Ovary (tissue), 9 donors: ENCODE results near the gene KRT75. TPM values are rescaled to one million over a fixed set of nuclear protein-coding genes. Genes with fewer than 3 reads are reported as not detected.
A peak's percentile ranks its signal among the peaks of the same experiment; 100 is the strongest.
"Not testable (repeated sequence)": the region's sequence is repeated elsewhere in the genome, so short reads cannot be mapped to it uniquely, and the experiment has no call there.

ENCODE experiments used
- DNase-seq, 5 donors: peaks; one replicate each; pipeline ENCODE4 v3.0.0-alpha.2; 2019 to 2020
- H3K27ac ChIP-seq, 2 donors: fragments of 200-600 bp; one replicate each; pipeline versions ENCODE4 v1.5.1 to v1.8.0; 2019 to 2022
- H3K27me3 ChIP-seq: fragments of 200-600 bp; one replicate; pipeline ENCODE4 v1.8.0; 2022
- H3K36me3 ChIP-seq: fragments of 200-600 bp; sonication (generic); one replicate; pipeline ENCODE4 v1.5.1; 2019
- H3K4me1 ChIP-seq: one replicate; pipeline ENCODE4 v1.8.1; 2013; ENCODE audit warnings: mild to moderate bottlenecking, moderate library complexity; ENCODE audit not compliant: insufficient read depth
- H3K4me3 ChIP-seq: fragments of 200-600 bp; sonication (generic); one replicate; pipeline ENCODE4 v1.5.1; 2017
- H3K9me3 ChIP-seq, 2 donors: fragments of 200-600 bp in 1 of 2; sonication (generic) in 1 of 2; one replicate each; pipeline versions ENCODE4 v1.5.1 to v1.8.1; 2013 to 2019; ENCODE audit warnings: mild to moderate bottlenecking in 1 of 2, moderate library complexity in 1 of 2
- CTCF ChIP-seq, 3 donors: fragments of 450-650 bp in 2 of 3; fragments of 200-600 bp in 1 of 3; IDR thresholded peaks; one replicate each; pipeline versions ENCODE4 v1.5.1 to v1.8.0; 2016 to 2022; ENCODE audit warnings: antibody characterized with exemption in 3 of 3, mild to moderate bottlenecking in 1 of 3
- EP300 ChIP-seq: sonication (generic); formaldehyde crosslinking; IDR thresholded peaks from one replicate; pipeline ENCODE4 v1.6.1; 2017; ENCODE audit warnings: antibody characterized with exemption
- POLR2A ChIP-seq: fragments of 450-650 bp; IDR thresholded peaks from one replicate; pipeline ENCODE4 v1.6.1; 2017; ENCODE audit warnings: antibody characterized with exemption, mild to moderate bottlenecking, moderate library complexity
- WGBS, 3 donors: extraction: QIAGEN DNeasy Blood & Tissue Kit in 1 of 3; methylation state at CpG; one replicate each; pipeline versions ENCODE4 v1.1.5 to v1.1.7; 2013 to 2017; 5-methylcytosine and 5-hydroxymethylcytosine counted together
- intact Hi-C, 4 donors: fragments of 100-400 bp; cut with DNase I; formaldehyde crosslinking; loops; one replicate each; pipeline versions ENCODE4 v1.11.0 to v1.15.1; 2022 to 2023
- polyA plus RNA-seq, 2 donors: library from polyadenylated mRNA; stranded (reverse); fragments of 200-250 nt in 1 of 2; fragments of 350-450 nt in 1 of 2; fragmentation: Illumina TruSeq in 1 of 2; extraction: RNeasy Lipid Tissue Mini Kit (QIAGEN cat#74804) in 1 of 2; gene quantifications; one replicate each; pipeline ENCODE4 v1.2.3, GENCODE V29; 2013 to 2014
- total RNA-seq, 7 donors: library from RNA; depleted of rRNA in 2 of 7; stranded (reverse); fragments of >200 nt in 2 of 7; fragmentation: NEBNext Ultra II Directional in 3 of 7; extraction: Animal tissue kit (Norgen Biotek cat#: 25700) in 3 of 7; gene quantifications; one replicate each; pipeline versions ENCODE4 v1.1.0 to v1.2.4, GENCODE V29; 2016 to 2023
- donor health status: DM: no; HTN: no; CAD: no; lungs with moderate emphysema.
- donor health status: DM: no; HTN: no; CAD: no.
- donor health status: Bipolar disorder and iron deficiency.
- donor health status: DM: yes; HTN: yes; CAD: no.
- donor health status: DM: no; HTN: no; CAD: no.
- donor health status: DM: yes; HTN: yes; CAD: no.

Gene KRT75
- total and polyA plus RNA-seq, 9 donors = 0.08 TPM; not detected in 8

DNA sequence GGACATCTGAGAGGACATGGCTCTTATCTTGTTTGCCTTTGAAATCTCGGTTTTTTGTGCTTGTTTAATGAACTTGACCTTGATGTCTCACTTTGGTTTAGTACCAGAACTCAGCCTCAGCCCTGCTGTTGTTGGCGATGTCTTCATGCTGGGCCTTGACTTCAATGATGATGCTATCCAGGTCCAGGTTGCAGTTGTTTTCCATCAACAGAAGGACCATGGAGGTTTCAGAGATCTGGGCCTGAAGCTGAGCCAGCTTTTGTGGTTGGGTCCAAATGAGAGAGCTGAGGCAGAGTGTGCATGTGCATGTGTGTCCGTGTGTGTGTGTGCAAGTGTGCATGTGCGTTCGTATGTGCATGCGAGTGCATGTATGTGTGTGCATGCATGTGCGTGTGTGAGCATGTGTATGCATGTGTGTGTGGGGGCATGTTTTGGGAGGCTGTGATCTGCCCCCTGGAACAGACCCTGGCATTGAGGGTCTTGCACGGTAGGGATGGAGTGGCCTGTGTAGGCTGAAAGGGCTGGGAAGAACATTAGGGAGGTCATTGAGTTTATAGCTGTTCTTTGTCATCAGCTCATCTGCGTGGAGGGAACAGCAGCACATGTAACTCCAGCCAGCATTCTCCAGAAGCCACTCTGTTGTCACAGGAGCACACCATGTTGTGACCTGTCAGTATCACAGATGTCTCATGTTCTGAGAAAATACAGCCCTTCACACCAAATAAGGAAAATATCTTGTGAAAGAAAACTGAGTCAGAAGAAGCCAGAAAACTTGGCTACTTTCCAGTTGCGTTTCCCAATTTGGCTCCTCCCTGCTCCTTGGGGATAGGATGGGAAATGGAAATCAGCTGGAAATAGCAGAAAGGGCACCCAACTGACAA lies 18.1 kb downstream of the KRT75 start:
- Histone ChIP-seq H3K9me3 (no peaks in the 10 kb centered on the region), H3K36me3 (no peaks in the 10 kb centered on the region), H3K27ac (no peak overlapping the region), H3K27me3 (no peaks in the 10 kb centered on the region), H3K4me3 (no peak overlapping the region), H3K4me1 (peaks cover 4% of the 10 kb centered on the region)
- intact Hi-C loops = no loop called here
- WGBS, 3 donors = 51 to 54% (median 54%) methylated on average over 10 of the region's 10 CpGs
- peak in 2 of 5 donors; percentile 21 to 61 for DNase-seq
- TF ChIP-seq EP300 (peak; percentile 58), POLR2A (no peak)

- H3K4me1 ChIP-seq = peaks cover 4% of the 10 kb centered on the region
- no peak overlapping the region for H3K27ac ChIP-seq
- H3K27me3 ChIP-seq = no peaks in the 10 kb centered on the region
- no peak for DNase-seq
- 75 to 84% (median 81%) methylated on average over 5 of the region's 5 CpGs for WGBS, 3 donors
- H3K36me3 ChIP-seq = no peaks in the 10 kb centered on the region
- H3K4me3 ChIP-seq = no peak overlapping the region
- H3K9me3 ChIP-seq = no peaks in the 10 kb centered on the region
- TF ChIP-seq CTCF (IDR thresholded peaks at IDR 0.05) (no peak), POLR2A (no peak), EP300 (no peak)
- intact Hi-C loops = no loop called here
These were observed 19.2 kb downstream of the KRT75 start for GRCh38 chr12:52414936-52415335.

- TF ChIP-seq POLR2A (no peak), EP300 (no peak), CTCF (IDR thresholded peaks at IDR 0.05) (no peak)
- no peaks in the 10 kb centered on the region for H3K9me3 ChIP-seq
- no peak overlapping the region for H3K4me3 ChIP-seq
- 73 to 77% (median 73%) methylated on average over 8 of the region's 8 CpGs for WGBS, 3 donors
- no peaks in the 10 kb centered on the region for H3K36me3 ChIP-seq
- no peak for DNase-seq
- H3K4me1 ChIP-seq = peaks cover 4% of the 10 kb centered on the region
- H3K27me3 ChIP-seq = no peaks in the 10 kb centered on the region
- intact Hi-C loops = no loop called here
- no peak overlapping the region for H3K27ac ChIP-seq
These were observed 20.3 kb downstream of the KRT75 start for GRCh38 chr12:52413782-52414345.

- DNase-seq = no peak
- intact Hi-C loops = no loop called here
- Histone ChIP-seq H3K4me3 (no peak overlapping the region), H3K9me3 (no peaks in the 10 kb centered on the region), H3K27ac (no peak overlapping the region), H3K36me3 (no peaks in the 10 kb centered on the region), H3K27me3 (no peaks in the 10 kb centered on the region), H3K4me1 (peaks cover 4% of the 10 kb centered on the region)
- 32 to 41% (median 39%) methylated on average over 4 of the region's 4 CpGs for WGBS, 3 donors
- no peak for TF ChIP-seq CTCF (IDR thresholded peaks at IDR 0.05)
- TF ChIP-seq POLR2A = no peak
- TF ChIP-seq EP300 = no peak
These were observed 21.0 kb downstream of the KRT75 start for GRCh38 chr12:52413202-52413601.

DNA sequence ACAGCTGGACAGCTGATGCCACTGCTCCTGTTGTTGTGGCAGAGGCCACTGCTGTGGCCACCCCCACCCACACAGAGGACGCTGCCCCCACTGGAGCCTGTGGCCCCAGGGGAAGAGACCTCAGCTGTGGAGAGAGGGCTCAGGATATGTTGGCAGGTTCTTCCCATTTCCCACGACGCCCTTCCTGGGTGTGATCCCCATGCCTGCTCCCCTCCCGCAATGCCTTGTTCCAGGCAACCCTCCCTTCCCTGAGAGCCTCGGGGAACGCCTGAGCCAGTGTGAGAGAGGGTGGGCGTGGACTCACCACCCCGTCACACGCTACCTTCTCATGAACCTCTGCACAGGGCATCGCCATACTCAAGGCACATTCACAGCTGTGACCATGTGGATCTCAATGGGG lies 22.4 kb downstream of the KRT75 start:
- Histone ChIP-seq H3K4me1 (peaks cover 4% of the 10 kb centered on the region), H3K9me3 (no peaks in the 10 kb centered on the region), H3K36me3 (no peaks in the 10 kb centered on the region), H3K27me3 (no peaks in the 10 kb centered on the region), H3K27ac (no peak overlapping the region), H3K4me3 (no peak overlapping the region)
- intact Hi-C loops = no loop called here
- TF ChIP-seq POLR2A (no peak), CTCF (IDR thresholded peaks at IDR 0.05) (no peak), EP300 (no peak)
- DNase-seq = no peak
- 78 to 93% (median 85%) methylated on average over 10 of the region's 10 CpGs for WGBS, 3 donors

DNA sequence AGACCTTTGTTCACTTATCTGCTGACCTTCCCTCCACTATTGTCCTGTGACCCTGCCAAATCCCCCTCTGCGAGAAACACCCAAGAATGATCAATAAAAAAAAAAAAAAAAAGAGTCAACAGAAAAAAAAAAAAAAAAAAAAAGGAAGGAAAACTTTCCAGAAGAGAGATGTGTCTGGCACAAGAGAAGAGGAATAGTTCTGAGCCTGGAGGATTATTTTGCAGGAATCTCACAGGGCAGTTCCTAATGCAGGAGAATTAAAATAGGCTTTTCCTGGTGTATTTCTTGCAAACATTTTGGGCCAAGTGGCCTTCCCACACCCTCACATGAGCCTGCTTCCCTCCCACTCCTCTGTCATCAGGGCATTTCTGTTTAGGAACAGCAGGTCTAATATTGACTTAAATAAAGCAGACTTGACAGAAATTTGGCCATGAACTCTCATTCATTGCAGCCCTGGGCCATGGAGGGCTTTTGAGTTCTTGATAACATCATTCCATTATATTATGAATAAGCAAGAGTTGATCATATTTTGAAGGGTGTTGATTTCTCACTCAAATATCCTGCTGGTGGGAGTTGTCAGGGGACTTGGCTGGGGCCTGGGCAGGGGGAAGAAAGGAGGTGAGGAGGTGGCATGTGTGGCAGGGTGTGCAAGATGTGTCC lies 23.5 kb downstream of the KRT75 start:
- WGBS, 3 donors = 14 to 33% methylated on average over 1 of the region's 1 CpG; no CpG with 5 or more reads in 1 of the 3 donors
- H3K4me1 ChIP-seq, H3K36me3 ChIP-seq, H3K9me3 ChIP-seq, H3K27ac ChIP-seq, intact Hi-C loops, DNase-seq, H3K4me3 ChIP-seq, H3K27me3 ChIP-seq: not testable (repeated sequence)
